Skeletal muscle satellite cell (primary cell): Measurements from ENCODE around the gene CDR2L. TPM values are rescaled to one million over a fixed set of nuclear protein-coding genes. Genes with fewer than 3 reads are reported as not detected.

Source experiments
- H3K27me3 ChIP-seq: 2 replicates; pipeline ENCODE4 v1.7.0; 2013; ENCODE audit warnings: low read length; ENCODE audit not compliant: control insufficient read depth, insufficient read depth
- H3K36me3 ChIP-seq: 2 replicates; pipeline ENCODE4 v1.7.0; 2013; ENCODE audit warnings: mild to moderate bottlenecking, control low read depth, low read length; ENCODE audit not compliant: insufficient read depth
- H3K4me1 ChIP-seq: 2 replicates; pipeline ENCODE4 v1.7.0; 2013; ENCODE audit warnings: low read length; ENCODE audit not compliant: control insufficient read depth, insufficient read depth
- H3K4me2 ChIP-seq: 2 replicates; pipeline ENCODE4 v1.7.0; 2013; ENCODE audit warnings: mild to moderate bottlenecking, low read length
- H3K4me3 ChIP-seq: 2 replicates; pipeline ENCODE4 v1.7.0; 2013; ENCODE audit warnings: low read length
- H3K9ac ChIP-seq: 2 replicates; pipeline ENCODE4 v1.7.0; 2013; ENCODE audit warnings: mild to moderate bottlenecking, low read depth, low read length, moderate library complexity
- H3K9me3 ChIP-seq: replicated peaks from 2 replicates; pipeline ENCODE4 v1.7.0; 2013; ENCODE audit warnings: mild to moderate bottlenecking, control low read depth, low read length
- small RNA-seq: library from RNA; depleted of rRNA; stranded (forward); fragments of <200 nt; gene quantifications from one replicate; pipeline ENCODE3, GENCODE V24; 2012

CDR2L gene

GRCh38 chr17:75051941-75052340 lies 64.5 kb downstream of the CDR2L start:
- Histone ChIP-seq H3K9ac (no peak overlapping the region), H3K27me3 (no peaks in the 10 kb centered on the region), H3K4me3 (no peak overlapping the region), H3K36me3 (peaks cover 33% of the 10 kb centered on the region), H3K4me1 (peaks cover 13% of the 10 kb centered on the region), H3K4me2 (no peak overlapping the region), H3K9me3 (no peaks in the 10 kb centered on the region)

Small RNA genes lying within 50 kb of the gene (small RNA-seq; reads per million reads assigned to genes)
- not detected for gene RN7SL573P
- gene RNU6-362P = not detected
